Ectodermal cell (in vitro differentiated cells): ENCODE data around the gene ARL8A.

Experiments
- H3K27ac ChIP-seq: 2 replicates; pipeline ENCODE4 v1.7.0; 2013; ENCODE audit warnings: mild to moderate bottlenecking, low read depth, low read length; ENCODE audit not compliant: insufficient read depth, poor library complexity, severe bottlenecking
- H3K27me3 ChIP-seq: 2 replicates; pipeline ENCODE4 v1.7.0; 2013; ENCODE audit warnings: mild to moderate bottlenecking, low read length; ENCODE audit not compliant: insufficient read depth, control insufficient read depth, poor library complexity, severe bottlenecking
- H3K36me3 ChIP-seq: one replicate; pipeline ENCODE4 v1.7.0; 2013; ENCODE audit warnings: low read length; ENCODE audit not compliant: control insufficient read depth, insufficient read depth
- H3K4me1 ChIP-seq: one replicate; pipeline ENCODE4 v1.7.0; 2013; ENCODE audit warnings: low read length; ENCODE audit not compliant: control insufficient read depth, insufficient read depth
- H3K4me3 ChIP-seq: 2 replicates; pipeline ENCODE4 v1.7.0; 2013; ENCODE audit warnings: low read depth, low read length, control low read depth; ENCODE audit not compliant: insufficient read depth
- H3K9me3 ChIP-seq: 2 replicates; pipeline ENCODE4 v1.7.0; 2013; ENCODE audit warnings: mild to moderate bottlenecking, low read length, moderate library complexity; ENCODE audit not compliant: control insufficient read depth
- WGBS, 2 experiments: methylation state at CpG; one replicate each; pipeline ENCODE4 v1.1.7; 2013; ENCODE audit warnings: missing lambda C conversion rate in 2 of 2; 5-methylcytosine and 5-hydroxymethylcytosine counted together

The ARL8A gene

DNA sequence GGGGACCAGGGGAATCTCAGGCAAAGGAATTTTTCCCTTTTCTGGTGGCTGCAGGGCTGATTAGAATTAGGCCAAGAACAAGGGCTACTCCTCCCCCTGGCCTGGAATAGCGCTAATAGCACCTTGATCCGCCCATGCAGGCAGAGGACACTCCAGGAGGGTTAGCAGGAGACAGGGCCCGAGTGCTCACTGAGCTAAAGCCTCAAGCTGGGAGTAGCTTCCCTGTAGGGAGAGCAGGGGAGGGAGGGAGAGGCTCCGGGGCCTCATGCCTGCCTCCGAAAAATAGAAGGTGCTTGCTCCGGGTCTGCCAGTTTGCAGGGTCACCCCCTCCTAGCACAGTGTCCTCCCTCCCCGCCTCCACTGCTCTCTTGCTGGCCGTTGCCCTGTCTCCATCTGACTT, 12.1 kb upstream of the ARL8A start:
- Histone ChIP-seq H3K36me3 (no peaks in the 10 kb centered on the region), H3K27ac (no peak overlapping the region), H3K9me3 (no peaks in the 10 kb centered on the region), H3K4me1 (peaks cover 7% of the 10 kb centered on the region), H3K4me3 (no peak overlapping the region), H3K27me3 (no peaks in the 10 kb centered on the region)
- 64 to 70% methylated on average over 8 of the region's 8 CpGs for WGBS, 2 experiments

DNA sequence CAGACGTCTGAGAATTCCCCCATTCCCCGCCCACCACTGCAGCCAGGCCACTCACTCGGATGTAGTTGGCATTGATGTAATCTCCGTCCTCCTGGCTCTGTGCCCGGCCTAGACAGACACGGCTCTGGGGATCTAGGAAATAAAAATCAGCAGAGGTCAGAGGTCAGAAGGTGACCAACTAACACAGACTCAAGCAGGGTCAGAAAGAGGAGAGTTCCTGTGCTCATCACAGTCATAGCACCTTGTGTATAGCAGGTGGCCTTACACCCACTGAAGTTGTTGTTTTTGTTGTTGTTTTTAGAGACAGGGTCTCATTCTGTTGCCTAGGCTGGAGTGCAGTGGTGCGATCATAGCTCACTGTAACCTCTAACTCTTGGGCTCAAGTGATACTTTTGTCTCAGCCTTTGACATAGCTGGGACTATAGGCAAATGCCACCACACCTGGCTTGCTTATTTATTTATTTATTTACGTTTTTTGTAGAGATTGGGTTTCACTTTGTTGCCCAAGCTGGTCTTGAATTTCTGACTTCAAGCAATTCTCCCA, 11.0 kb upstream of the ARL8A start:
- Histone ChIP-seq H3K9me3 (no peaks in the 10 kb centered on the region), H3K4me1 (no peaks in the 10 kb centered on the region), H3K27ac (no peak overlapping the region), H3K27me3 (no peaks in the 10 kb centered on the region), H3K36me3 (no peaks in the 10 kb centered on the region), H3K4me3 (no peak overlapping the region)
- 87 to 89% methylated on average over 7 to 8 of the region's 8 CpGs for WGBS, 2 experiments

DNA sequence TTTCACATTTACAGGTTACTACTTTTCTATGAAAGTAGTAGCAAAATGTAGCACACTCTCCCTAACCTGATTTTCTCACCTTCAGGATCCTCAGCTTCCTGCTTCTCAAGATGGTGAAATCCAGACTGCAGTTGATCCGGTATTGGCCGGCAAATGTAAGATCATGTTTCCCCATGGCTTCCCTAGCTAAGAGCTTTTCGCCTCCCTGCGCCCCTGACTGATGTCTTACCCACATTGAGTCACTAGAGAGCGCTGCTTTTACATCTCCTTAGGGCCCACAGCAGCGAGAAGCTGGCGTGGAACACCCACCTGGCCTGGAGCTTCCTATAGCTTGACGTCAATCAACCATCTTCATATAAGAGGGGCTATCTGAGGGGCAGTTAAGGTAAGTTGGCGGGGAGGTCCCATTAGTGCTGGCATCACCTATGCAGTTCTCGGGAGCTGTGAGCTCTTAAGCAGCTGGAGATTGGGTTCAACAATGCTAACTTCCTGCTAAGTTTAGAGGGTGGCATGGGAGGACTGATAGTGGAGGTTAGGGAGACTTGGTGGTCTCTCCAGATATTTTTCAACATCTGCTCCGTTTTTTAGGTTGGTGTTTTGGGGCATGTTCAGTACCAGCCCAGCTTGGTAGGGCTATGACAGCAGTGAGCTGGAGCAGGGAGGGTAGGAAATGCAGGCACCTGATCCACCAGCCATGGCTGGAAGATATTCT, 10.4 kb upstream of the ARL8A start:
- H3K4me1 ChIP-seq = no peaks in the 10 kb centered on the region
- no peaks in the 10 kb centered on the region for H3K9me3 ChIP-seq
- 34 to 37% methylated on average over 11 of the region's 11 CpGs for WGBS, 2 experiments
- no peak overlapping the region for H3K4me3 ChIP-seq
- no peaks in the 10 kb centered on the region for H3K27me3 ChIP-seq
- no peaks in the 10 kb centered on the region for H3K36me3 ChIP-seq
- no peak overlapping the region for H3K27ac ChIP-seq

DNA sequence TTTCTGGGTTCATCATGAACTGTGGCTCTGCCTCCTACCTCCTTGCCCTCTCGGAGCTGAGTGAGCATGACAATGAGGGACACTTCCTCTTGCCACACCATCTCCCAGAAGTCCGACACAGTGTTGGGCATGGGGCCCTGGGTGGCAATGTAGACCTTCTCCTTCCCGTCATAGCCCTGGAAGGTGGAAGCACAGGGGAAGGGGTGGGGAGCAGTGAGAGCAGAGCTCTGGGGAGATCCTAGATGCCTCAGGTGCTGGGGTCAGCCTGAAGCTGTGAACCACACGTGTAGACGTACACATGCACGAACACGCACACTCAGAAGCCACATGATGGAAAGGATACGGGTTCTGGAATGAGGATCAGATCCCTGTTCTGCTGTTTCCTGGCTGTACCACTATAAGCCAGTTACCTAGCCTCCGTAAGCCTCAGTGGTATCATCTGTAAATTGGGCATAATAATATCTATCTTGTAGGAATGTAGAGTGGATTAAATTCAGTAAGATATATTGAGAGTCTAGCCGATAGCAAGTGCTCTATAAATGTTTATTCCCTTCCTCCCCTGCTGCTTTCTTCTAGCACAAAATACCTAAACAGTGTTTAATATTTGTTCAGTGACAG, 9.7 kb upstream of the ARL8A start:
- 93% methylated on average over 9 to 10 of the region's 10 CpGs for WGBS, 2 experiments
- Histone ChIP-seq H3K36me3 (no peaks in the 10 kb centered on the region), H3K27me3 (no peaks in the 10 kb centered on the region), H3K27ac (no peak overlapping the region), H3K4me3 (no peak overlapping the region), H3K4me1 (no peaks in the 10 kb centered on the region), H3K9me3 (no peaks in the 10 kb centered on the region)

DNA sequence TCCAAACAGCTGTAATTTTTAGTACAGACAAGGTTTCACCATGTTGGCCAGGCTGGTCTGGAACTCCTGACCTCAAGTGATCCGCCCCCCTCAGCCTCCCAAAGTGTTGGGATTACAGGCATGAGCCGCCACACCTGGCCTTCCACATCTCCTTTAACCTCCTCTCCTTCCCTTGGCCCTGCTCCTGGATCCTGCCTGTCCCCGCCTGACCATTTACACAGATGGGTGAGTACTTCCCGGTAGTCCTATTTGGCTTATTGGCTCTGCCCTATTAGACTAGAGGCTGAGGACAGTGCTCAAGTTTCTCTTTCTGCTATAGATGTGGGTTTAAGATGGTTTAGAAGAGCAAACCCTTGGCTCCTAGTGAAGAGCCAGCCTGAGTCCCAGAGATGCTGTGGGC, 8.7 kb upstream of the ARL8A start:
- 93 to 99% methylated on average over 4 of the region's 4 CpGs for WGBS, 2 experiments
- H3K27ac ChIP-seq = no peak overlapping the region
- no peaks in the 10 kb centered on the region for H3K36me3 ChIP-seq
- no peaks in the 10 kb centered on the region for H3K4me1 ChIP-seq
- H3K27me3 ChIP-seq = no peaks in the 10 kb centered on the region
- no peaks in the 10 kb centered on the region for H3K9me3 ChIP-seq
- H3K4me3 ChIP-seq = no peak overlapping the region

DNA sequence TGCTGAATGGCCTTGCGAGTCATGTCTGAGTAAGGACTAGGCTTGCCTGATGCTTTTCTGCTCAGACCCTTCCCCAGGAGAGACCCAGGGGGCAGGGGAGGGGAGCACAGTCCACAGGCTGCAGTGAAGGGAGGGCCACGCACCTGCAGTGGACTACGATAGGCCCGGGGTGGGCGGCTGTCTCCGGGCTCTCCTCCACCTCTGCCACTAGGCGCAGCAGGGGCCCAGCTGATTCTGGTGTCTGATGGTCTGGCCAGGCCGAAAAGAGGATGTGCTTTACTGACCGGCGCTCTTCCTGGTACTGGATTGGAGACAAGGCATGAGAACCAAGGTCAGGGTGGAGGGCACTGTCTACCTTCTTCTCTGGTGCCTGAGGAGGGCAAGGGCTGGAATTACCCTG, 7.9 kb upstream of the ARL8A start:
- no peaks in the 10 kb centered on the region for H3K36me3 ChIP-seq
- H3K27ac ChIP-seq = no peak overlapping the region
- H3K4me3 ChIP-seq = no peak overlapping the region
- H3K27me3 ChIP-seq = no peaks in the 10 kb centered on the region
- H3K9me3 ChIP-seq = no peaks in the 10 kb centered on the region
- H3K4me1 ChIP-seq = no peaks in the 10 kb centered on the region
- 81 to 82% methylated on average over 10 of the region's 10 CpGs for WGBS, 2 experiments

DNA sequence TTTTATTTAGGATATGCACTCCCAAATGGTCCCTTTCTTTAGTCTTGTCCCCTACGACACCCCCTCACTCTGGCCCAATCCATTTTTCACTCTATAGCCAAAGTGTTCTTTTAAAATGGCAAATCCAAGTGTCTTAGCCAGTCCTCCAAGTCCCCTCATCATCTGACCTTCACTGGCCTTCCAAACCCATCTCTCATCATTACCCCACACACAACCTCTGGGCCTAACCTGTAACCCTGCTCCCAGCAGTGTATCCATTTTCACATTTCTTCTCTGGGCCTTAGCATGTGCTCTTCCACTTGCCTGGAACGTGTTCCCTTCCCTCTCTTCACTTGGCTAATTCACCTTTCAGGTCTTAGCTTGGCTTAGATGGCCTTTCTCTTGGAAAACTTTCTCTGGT, 6.5 kb upstream of the ARL8A start:
- H3K27me3 ChIP-seq = no peaks in the 10 kb centered on the region
- H3K27ac ChIP-seq = no peak overlapping the region
- H3K4me1 ChIP-seq = no peaks in the 10 kb centered on the region
- no peak overlapping the region for H3K4me3 ChIP-seq
- WGBS, 2 experiments = 81 to 88% methylated on average over 2 of the region's 2 CpGs
- H3K9me3 ChIP-seq = no peaks in the 10 kb centered on the region
- H3K36me3 ChIP-seq = no peaks in the 10 kb centered on the region

DNA sequence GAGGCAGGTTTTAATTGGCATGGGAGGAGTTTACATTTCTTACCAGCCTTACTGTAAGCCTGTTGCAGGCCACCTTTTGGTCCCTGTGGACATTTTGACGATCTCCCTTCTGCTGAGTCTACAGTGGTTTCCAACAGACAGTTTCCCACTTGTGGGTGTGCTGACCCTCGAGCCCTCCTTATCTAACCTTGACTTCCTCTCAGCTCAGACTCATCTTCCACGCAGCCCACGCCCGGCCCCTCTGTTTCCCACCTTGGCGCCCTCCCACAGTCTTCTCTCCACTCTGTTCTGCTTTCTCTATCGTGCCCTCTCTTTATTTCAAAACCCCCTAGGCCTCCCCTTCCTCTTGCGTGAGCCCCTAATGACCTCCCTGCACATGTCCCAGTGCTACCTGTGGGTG, 6.1 kb upstream of the ARL8A start:
- H3K9me3 ChIP-seq = no peaks in the 10 kb centered on the region
- no peaks in the 10 kb centered on the region for H3K4me1 ChIP-seq
- no peak overlapping the region for H3K27ac ChIP-seq
- H3K4me3 ChIP-seq = no peak overlapping the region
- H3K27me3 ChIP-seq = no peaks in the 10 kb centered on the region
- H3K36me3 ChIP-seq = no peaks in the 10 kb centered on the region
- WGBS, 2 experiments = 92 to 93% methylated on average over 8 of the region's 8 CpGs

DNA sequence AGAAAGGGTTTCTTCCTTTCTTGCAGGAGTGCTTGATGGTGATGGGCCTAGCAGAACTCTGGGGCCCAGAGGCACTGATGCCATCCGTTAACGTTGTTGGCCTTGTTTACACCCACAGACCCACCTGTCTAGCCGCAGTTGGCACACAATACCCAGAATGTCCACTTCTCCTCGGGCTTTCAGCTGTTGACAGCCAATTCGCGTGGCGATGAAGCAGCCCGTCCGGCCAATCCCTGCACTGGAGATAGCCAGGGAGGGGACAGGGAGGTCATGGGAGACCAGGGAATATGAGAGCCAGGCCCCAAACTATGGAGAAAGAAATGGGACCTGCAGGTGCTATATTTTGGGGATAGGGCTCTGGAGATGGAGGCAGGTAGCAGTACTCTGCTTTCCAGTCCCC, 5.7 kb upstream of the ARL8A start:
- Histone ChIP-seq H3K27ac (no peak overlapping the region), H3K36me3 (no peaks in the 10 kb centered on the region), H3K9me3 (no peaks in the 10 kb centered on the region), H3K27me3 (peaks cover 3% of the 10 kb centered on the region), H3K4me1 (no peaks in the 10 kb centered on the region), H3K4me3 (no peak overlapping the region)
- 92 to 95% methylated on average over 9 of the region's 9 CpGs for WGBS, 2 experiments

DNA sequence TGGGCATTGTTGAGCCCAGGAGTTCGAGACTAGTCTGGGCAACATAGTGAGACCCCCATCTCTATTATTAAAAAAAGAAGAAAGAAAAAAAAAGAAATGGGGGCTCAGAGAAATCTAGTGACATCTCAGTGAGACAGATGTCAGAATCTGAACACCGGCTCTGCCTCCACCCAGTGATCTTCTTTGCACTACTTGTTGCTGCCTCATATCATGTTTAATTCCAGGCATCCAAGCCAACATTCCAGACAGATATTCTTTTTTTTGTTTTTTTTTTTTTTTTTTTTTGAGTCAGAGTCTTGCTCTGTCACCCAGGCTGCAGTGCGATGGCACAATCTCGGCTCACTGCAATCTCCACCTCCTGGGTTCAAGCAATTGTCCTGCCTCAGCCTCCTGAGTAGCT, 5.0 kb upstream of the ARL8A start:
- Histone ChIP-seq H3K27ac (no peak overlapping the region), H3K27me3 (peaks cover 9% of the 10 kb centered on the region), H3K4me3 (no peak overlapping the region), H3K9me3 (no peaks in the 10 kb centered on the region), H3K4me1 (no peaks in the 10 kb centered on the region), H3K36me3 (no peaks in the 10 kb centered on the region)
- WGBS, 2 experiments = 90 to 97% methylated on average over 4 of the region's 4 CpGs
